ENCODE data around the gene MYOF. TPM values are rescaled to one million over a fixed set of nuclear protein-coding genes. Genes with fewer than 3 reads are reported as not detected.

The MYOF gene
- total and polyA plus RNA-seq, 4 donors, result 23.4 to 194 (median 82.2) TPM

- no peak for ATAC-seq (ENCODE audit: insufficient read depth, low FRiP score)
- peaks cover 18 to 36% (median 25%) of the 10 kb centered on the region in 4 donors for H3K36me3 ChIP-seq (ENCODE audit: control insufficient read depth in 4 of 4, insufficient read depth in 4 of 4, low read length in 4 of 4)
Measured at GRCh38 chr10:93337309-93337721, 144.8 kb downstream of the MYOF start.

GRCh38 chr10:93336678-93337077 is 145.5 kb downstream of the MYOF start:
- Histone ChIP-seq H3K4me1 (ENCODE audit: control insufficient read depth in 5 of 5, insufficient read depth in 5 of 5, low read length in 5 of 5) (no peaks in the 10 kb centered on the region), H3K4me3 (no peak overlapping the region), H3K9ac (ENCODE audit: insufficient read depth in 1 of 2, low read length in 2 of 2) (no peak overlapping the region), H3K27ac (ENCODE audit: low read depth in 1 of 2, low read length in 1 of 2) (no peak overlapping the region), H3K9me3 (ENCODE audit: control insufficient read depth in 4 of 4, insufficient read depth in 3 of 4, low read length in 3 of 4) (no peaks in the 10 kb centered on the region), H3K27me3 (ENCODE audit: control insufficient read depth in 3 of 3, insufficient read depth in 3 of 3, low read length in 2 of 3) (no peaks in the 10 kb centered on the region), H3K36me3 (ENCODE audit: control insufficient read depth in 4 of 4, insufficient read depth in 4 of 4, low read length in 4 of 4) (peaks cover 12 to 36% (median 24%) of the 10 kb centered on the region in 4 donors)
- ATAC-seq (ENCODE audit: insufficient read depth, low FRiP score), result no peak
- no peak for TF ChIP-seq CTCF (IDR thresholded peaks at IDR 0.05; ENCODE audit: control extremely low read depth, extremely low read depth)
- no peak for DNase-seq
- WGBS, 2 donors, result 87 to 96% methylated on average over 1 of the region's 1 CpG

More at GRCh38 chr10:93337309-93337721, 144.8 kb downstream of the MYOF start:
- H3K4me1 ChIP-seq (ENCODE audit: control insufficient read depth in 5 of 5, insufficient read depth in 5 of 5, low read length in 5 of 5), result peaks cover 0 to 6% (median 0%) of the 10 kb centered on the region in 5 donors
- no peak for TF ChIP-seq CTCF (IDR thresholded peaks at IDR 0.05; ENCODE audit: control extremely low read depth, extremely low read depth)
- H3K4me3 ChIP-seq, result no peak overlapping the region
- no peak overlapping the region for H3K9ac ChIP-seq (ENCODE audit: insufficient read depth in 1 of 2, low read length in 2 of 2)
- H3K9me3 ChIP-seq (ENCODE audit: control insufficient read depth in 4 of 4, insufficient read depth in 3 of 4, low read length in 3 of 4), result no peaks in the 10 kb centered on the region
- no peak overlapping the region for H3K27ac ChIP-seq (ENCODE audit: low read depth in 1 of 2, low read length in 1 of 2)
- no peaks in the 10 kb centered on the region for H3K27me3 ChIP-seq (ENCODE audit: control insufficient read depth in 3 of 3, insufficient read depth in 3 of 3, low read length in 2 of 3)
- no peak for DNase-seq
- WGBS, 2 donors, result 89 to 94% methylated on average over 7 of the region's 7 CpGs

GRCh38 chr10:93336110-93336509 is 146.0 kb downstream of the MYOF start:
- H3K9ac ChIP-seq (ENCODE audit: insufficient read depth in 1 of 2, low read length in 2 of 2), result no peak overlapping the region
- DNase-seq (no peak), ATAC-seq (ENCODE audit: insufficient read depth, low FRiP score) (no peak)
- H3K4me3 ChIP-seq, result no peak overlapping the region
- H3K27ac ChIP-seq (ENCODE audit: low read depth in 1 of 2, low read length in 1 of 2), result no peak overlapping the region
- H3K9me3 ChIP-seq (ENCODE audit: control insufficient read depth in 4 of 4, insufficient read depth in 3 of 4, low read length in 3 of 4), result no peaks in the 10 kb centered on the region
- no peak for TF ChIP-seq CTCF (IDR thresholded peaks at IDR 0.05; ENCODE audit: control extremely low read depth, extremely low read depth)
- no peaks in the 10 kb centered on the region for H3K4me1 ChIP-seq (ENCODE audit: control insufficient read depth in 5 of 5, insufficient read depth in 5 of 5, low read length in 5 of 5)
- 93 to 94% methylated on average over 6 of the region's 6 CpGs for WGBS, 2 donors
- H3K36me3 ChIP-seq (ENCODE audit: control insufficient read depth in 4 of 4, insufficient read depth in 4 of 4, low read length in 4 of 4), result peaks cover 12 to 36% (median 27%) of the 10 kb centered on the region in 4 donors
- H3K27me3 ChIP-seq (ENCODE audit: control insufficient read depth in 3 of 3, insufficient read depth in 3 of 3, low read length in 2 of 3), result no peaks in the 10 kb centered on the region

GRCh38 chr10:93334901-93335327 is 147.2 kb downstream of the MYOF start:
- Histone ChIP-seq H3K9ac (ENCODE audit: insufficient read depth in 1 of 2, low read length in 2 of 2) (no peak overlapping the region), H3K27me3 (ENCODE audit: control insufficient read depth in 3 of 3, insufficient read depth in 3 of 3, low read length in 2 of 3) (no peaks in the 10 kb centered on the region), H3K27ac (ENCODE audit: low read depth in 1 of 2, low read length in 1 of 2) (no peak overlapping the region), H3K9me3 (ENCODE audit: control insufficient read depth in 4 of 4, insufficient read depth in 3 of 4, low read length in 3 of 4) (no peaks in the 10 kb centered on the region), H3K4me3 (no peak overlapping the region), H3K4me1 (ENCODE audit: control insufficient read depth in 5 of 5, insufficient read depth in 5 of 5, low read length in 5 of 5) (no peaks in the 10 kb centered on the region), H3K36me3 (ENCODE audit: control insufficient read depth in 4 of 4, insufficient read depth in 4 of 4, low read length in 4 of 4) (peaks cover 7 to 40% (median 30%) of the 10 kb centered on the region in 4 donors)
- TF ChIP-seq CTCF (IDR thresholded peaks at IDR 0.05; ENCODE audit: control extremely low read depth, extremely low read depth), result no peak
- DNase-seq, result no peak
- no peak for ATAC-seq (ENCODE audit: insufficient read depth, low FRiP score)
- WGBS, 2 donors, result 79 to 91% methylated on average over 9 of the region's 9 CpGs
